Right lobe of liver (tissue), 4 donors: ENCODE data around the gene ICE2.

Experiments used
- CTCF ChIP-seq, 4 donors: fragments of 200-600 bp in 3 of 4; fragments of 450-650 bp in 1 of 4; IDR thresholded peaks; one replicate each; pipeline versions ENCODE4 v1.5.1 to v1.8.0; 2016 to 2022; ENCODE audit warnings: antibody characterized with exemption in 4 of 4, mild to moderate bottlenecking in 2 of 4
- POLR2A ChIP-seq: fragments of 450-650 bp; IDR thresholded peaks from one replicate; pipeline ENCODE4 v1.6.1; 2017; ENCODE audit warnings: antibody characterized with exemption, mild to moderate bottlenecking
- donor health status: DM: no; HTN: no; CAD: no.
- donor health status: DM: no; HTN: no; CAD: no.
- donor health status: DM: no; HTN: yes; CAD: no.

- TF ChIP-seq POLR2A (no peak), CTCF (IDR thresholded peaks at IDR 0.05) (no peak)
These were observed 34.0 kb upstream of the ICE2 start for GRCh38 chr15:60512937-60513336.
